Measurements from ENCODE around the gene ANOS1. TPM values are rescaled to one million over a fixed set of nuclear protein-coding genes. Genes with fewer than 3 reads are reported as not detected.
"Not testable (repeated sequence)": the region's sequence is repeated elsewhere in the genome, so short reads cannot be mapped to it uniquely, and the experiment has no call there.

Gene ANOS1
- total and polyA plus RNA-seq, 5 experiments from 2014 or later: not detected

DNA sequence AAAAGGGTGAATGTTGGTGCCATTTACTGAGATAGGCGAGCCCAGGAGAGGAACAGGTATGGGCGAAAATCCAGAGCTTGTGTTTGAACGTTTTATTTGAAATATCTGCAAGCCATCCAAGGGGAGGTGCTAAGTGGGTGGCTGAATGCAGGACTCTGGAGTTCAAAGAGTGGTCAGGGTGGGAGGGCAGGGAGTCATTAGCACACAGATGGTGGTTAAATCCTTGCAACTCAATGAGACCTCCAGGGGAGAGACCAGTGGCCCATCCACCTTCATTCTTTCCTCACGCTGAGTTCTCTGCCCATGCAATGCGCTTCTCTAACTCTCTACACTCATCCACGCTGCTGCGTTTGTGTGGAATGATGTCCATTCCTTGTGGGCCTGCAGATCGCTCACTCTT lies 166.2 kb downstream of the ANOS1 start:
- ATAC-seq (no peak), DNase-seq (no peak)
- POLR2A ChIA-PET: no interaction called here
- H3K36me3 Mint-ChIP-seq: peaks cover 0 to 8% (median 0%) of the 10 kb centered on the region in 3 donors
- H3K4me3 Mint-ChIP-seq: no peak overlapping the region
- H3K27ac Mint-ChIP-seq: no peak overlapping the region
- H3K9me3 Mint-ChIP-seq: peaks cover 0 to 12% (median 0%) of the 10 kb centered on the region in 9 donors
- H3K27me3 Mint-ChIP-seq: peaks cover 0 to 1% (median 0%) of the 10 kb centered on the region in 5 donors
- peaks cover 0 to 1% (median 0%) of the 10 kb centered on the region in 4 donors for H3K4me1 Mint-ChIP-seq

DNA sequence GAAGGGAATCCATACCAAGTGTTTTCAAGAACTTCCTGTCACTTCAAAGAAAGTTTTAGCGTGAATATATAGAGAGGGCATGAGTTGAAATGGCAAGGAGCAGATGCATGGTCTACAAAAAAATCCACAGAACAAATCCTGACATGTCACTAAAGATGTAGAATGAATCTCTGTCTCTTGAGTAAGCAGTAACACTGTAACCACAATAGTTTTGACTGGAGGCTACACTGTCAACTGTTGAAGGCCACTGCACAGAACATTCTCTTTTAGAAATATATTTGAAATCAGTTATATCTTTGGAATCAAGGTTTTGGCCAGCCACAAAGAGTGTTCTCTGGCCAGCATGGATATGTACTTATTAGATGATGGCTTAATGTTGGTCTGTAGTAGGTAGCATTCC lies 183.5 kb downstream of the ANOS1 start:
- no peak for DNase-seq
- no peak overlapping the region for H3K27ac Mint-ChIP-seq
- ATAC-seq: no peak
- H3K27me3 Mint-ChIP-seq: no peaks in the 10 kb centered on the region
- no peak overlapping the region for H3K4me3 Mint-ChIP-seq
- H3K9me3 Mint-ChIP-seq: peaks cover 0 to 11% (median 3%) of the 10 kb centered on the region in 9 donors
- H3K36me3 Mint-ChIP-seq: no peaks in the 10 kb centered on the region
- POLR2A ChIA-PET: no interaction called here
- no peaks in the 10 kb centered on the region for H3K4me1 Mint-ChIP-seq

DNA sequence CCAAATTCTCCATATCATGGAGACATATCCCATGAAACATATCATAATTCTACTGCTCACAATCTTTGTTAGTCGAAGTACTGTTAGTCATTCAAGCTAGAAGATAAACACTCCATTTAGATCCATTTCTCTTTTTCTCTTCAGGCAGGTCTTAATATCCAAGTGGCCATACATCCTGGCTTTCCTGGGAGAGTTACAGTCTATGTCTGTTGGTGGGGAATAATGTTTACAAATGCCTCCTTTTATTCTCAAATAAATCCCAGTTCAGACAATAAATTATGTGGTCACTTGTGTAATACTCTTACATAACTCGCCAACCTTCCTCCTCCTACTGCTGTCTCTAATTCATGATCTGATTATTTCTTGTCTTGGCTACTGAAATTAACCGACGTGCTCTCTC lies 185.2 kb downstream of the ANOS1 start:
- Mint-ChIP-seq H3K9me3 (peaks cover 0 to 6% (median 3%) of the 10 kb centered on the region in 9 donors), H3K27me3 (no peaks in the 10 kb centered on the region), H3K27ac (no peak overlapping the region), H3K4me3 (no peak overlapping the region), H3K36me3 (no peaks in the 10 kb centered on the region), H3K4me1 (no peaks in the 10 kb centered on the region)
- DNase-seq: no peak
- no peak for ATAC-seq
- POLR2A ChIA-PET: no interaction called here

DNA sequence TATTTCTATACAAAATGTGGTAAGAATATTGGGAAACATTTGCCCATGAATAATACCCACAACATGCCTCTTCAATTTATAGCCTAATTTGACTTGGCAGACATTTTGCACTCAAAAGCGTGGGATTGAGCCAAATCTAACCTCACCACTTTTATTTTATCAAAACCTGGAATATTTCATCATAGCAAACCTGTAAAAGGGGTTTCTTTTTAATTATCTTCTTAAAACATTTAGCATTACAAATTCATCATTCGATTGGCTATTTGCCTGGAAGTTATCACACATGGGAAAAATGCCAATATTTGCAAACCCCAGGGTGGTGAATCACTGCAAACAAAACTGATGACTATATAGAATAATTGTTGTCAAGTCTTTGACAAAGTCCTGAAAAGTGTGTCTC lies 211.1 kb downstream of the ANOS1 start:
- Mint-ChIP-seq H3K4me3 (no peak overlapping the region), H3K36me3 (no peaks in the 10 kb centered on the region), H3K9me3 (peaks cover 0 to 9% (median 2%) of the 10 kb centered on the region in 9 donors), H3K27me3 (no peaks in the 10 kb centered on the region), H3K4me1 (no peaks in the 10 kb centered on the region), H3K27ac (no peak overlapping the region)
- POLR2A ChIA-PET: no interaction called here
- ATAC-seq: no peak
- DNase-seq: no peak

DNA sequence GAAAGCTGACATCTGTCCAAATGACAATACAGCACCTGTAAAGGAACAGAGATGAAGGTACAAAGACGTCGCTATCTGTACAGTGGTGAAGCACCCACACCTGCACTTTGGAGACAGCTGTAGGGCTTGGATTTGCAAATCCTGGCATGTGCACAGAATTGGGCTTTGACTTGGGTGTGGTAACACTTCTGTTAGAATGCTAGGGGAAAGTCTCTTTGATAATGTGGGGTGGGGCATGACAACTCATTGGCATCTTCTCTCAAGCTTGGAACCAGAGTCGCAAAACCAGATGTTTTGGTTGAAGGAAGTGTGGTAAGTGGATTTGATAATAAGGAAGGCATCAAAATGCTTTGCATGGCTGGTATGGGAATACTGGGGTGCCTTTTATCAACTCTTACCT lies 211.8 kb downstream of the ANOS1 start:
- Mint-ChIP-seq H3K27ac (no peak overlapping the region), H3K9me3 (peaks cover 0 to 8% (median 3%) of the 10 kb centered on the region in 9 donors), H3K4me1 (no peaks in the 10 kb centered on the region), H3K4me3 (no peak overlapping the region), H3K36me3 (no peaks in the 10 kb centered on the region), H3K27me3 (no peaks in the 10 kb centered on the region)
- DNase-seq (no peak), ATAC-seq (no peak)
- POLR2A ChIA-PET: no interaction called here

DNA sequence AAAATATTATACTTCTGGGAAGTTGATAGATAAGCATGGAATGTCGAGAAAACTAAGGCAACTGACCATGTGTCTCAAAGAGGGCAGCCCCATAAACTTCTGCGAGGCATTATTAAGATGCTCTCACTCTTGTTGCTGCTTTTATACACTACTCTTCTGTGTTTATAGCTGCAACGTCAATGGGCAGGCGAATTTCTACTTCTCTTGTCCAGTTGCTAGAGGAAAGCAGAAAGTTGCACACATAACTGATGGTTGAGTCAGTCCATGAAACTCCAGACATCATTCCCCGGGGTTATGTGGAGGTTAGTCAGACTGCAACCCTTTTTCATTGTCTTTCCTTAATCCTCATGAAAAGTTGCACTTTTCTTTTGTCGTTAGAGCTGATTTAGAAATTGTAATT lies 227.5 kb downstream of the ANOS1 start:
- DNase-seq: no peak
- no peaks in the 10 kb centered on the region for H3K27me3 Mint-ChIP-seq

DNA sequence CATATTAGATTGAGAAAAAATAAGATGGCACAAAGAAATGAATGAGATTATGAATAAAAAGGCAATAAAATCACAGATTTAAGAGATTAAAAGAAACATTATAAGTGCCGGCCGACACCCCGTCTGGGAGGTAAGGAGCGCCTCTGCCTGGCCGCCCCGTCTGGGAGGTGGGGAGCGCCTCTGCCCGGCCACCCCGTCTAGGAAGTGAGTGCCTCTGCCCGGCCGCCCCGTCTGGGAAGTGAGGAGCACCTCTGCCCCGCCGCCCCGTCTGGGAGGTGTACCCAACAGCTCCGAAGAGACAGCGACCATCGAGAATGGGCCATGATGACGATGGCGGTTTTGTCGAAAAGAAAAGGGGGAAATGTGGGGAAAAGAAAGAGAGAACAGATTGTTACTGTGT lies 229.8 kb downstream of the ANOS1 start:
- H3K36me3 Mint-ChIP-seq, ATAC-seq, DNase-seq, H3K27me3 Mint-ChIP-seq, H3K27ac Mint-ChIP-seq, POLR2A ChIA-PET, H3K9me3 Mint-ChIP-seq, H3K4me3 Mint-ChIP-seq, H3K4me1 Mint-ChIP-seq: not testable (repeated sequence)

More for the DNA sequence above, 227.5 kb downstream of the ANOS1 start:
- ATAC-seq: no peak
- no peak overlapping the region for H3K4me3 Mint-ChIP-seq
- H3K36me3 Mint-ChIP-seq: no peaks in the 10 kb centered on the region
- no peaks in the 10 kb centered on the region for H3K4me1 Mint-ChIP-seq
- POLR2A ChIA-PET: no interaction called here
- no peak overlapping the region for H3K27ac Mint-ChIP-seq
- H3K9me3 Mint-ChIP-seq: peaks cover 0 to 9% (median 0%) of the 10 kb centered on the region in 9 donors

DNA sequence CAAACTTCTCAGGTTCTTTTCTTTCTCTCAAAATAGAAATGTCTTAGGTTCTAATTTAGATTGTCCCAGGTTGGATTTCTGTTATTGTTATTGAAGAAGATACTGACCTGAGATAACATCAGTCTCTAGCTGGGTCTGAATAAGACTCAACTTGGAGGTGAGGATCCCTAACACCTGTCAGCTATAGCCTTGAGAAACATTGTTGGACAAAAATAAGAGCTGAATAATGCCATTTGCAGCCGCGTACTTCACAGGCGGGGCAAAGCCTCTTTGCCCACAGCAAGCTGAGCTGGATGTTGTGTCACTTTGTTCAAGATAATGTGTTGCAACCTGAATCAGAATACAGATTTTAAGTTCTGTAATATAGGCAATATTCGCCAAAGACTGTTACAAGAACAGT lies 231.7 kb downstream of the ANOS1 start:
- Mint-ChIP-seq H3K4me1 (no peaks in the 10 kb centered on the region), H3K9me3 (peaks cover 0 to 12% (median 0%) of the 10 kb centered on the region in 9 donors)

DNA sequence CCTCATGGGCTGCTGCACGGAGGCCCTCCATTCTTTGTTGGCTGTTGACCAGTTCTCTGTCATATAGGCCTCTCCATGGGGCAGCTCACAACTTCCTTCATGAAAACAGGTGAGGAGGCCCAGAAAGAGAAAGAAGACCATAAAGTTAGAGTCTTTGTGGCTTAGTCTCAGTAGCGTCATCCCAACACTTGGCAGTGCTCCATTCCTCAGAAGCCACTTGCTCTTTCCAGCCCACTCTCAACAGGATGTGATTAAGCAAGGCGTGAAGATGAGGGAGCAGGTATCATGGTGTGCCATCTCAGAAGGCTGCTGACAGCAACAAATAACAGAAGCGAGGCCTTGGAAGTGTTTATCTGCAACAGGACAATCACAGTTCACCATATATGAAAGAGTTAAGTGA lies 236.9 kb downstream of the ANOS1 start:
- H3K36me3 Mint-ChIP-seq, H3K4me3 Mint-ChIP-seq, POLR2A ChIA-PET, H3K27me3 Mint-ChIP-seq, H3K27ac Mint-ChIP-seq, ATAC-seq, DNase-seq, H3K4me1 Mint-ChIP-seq: not testable (repeated sequence)
- peaks cover 0 to 15% (median 2%) of the 10 kb centered on the region in 9 donors for H3K9me3 Mint-ChIP-seq

More for the DNA sequence above, 231.7 kb downstream of the ANOS1 start:
- no peak overlapping the region for H3K27ac Mint-ChIP-seq
- DNase-seq (no peak), ATAC-seq (no peak)
- no peaks in the 10 kb centered on the region for H3K36me3 Mint-ChIP-seq
- H3K4me3 Mint-ChIP-seq: no peak overlapping the region
- H3K27me3 Mint-ChIP-seq: peaks cover 0 to 3% (median 0%) of the 10 kb centered on the region in 5 donors
- POLR2A ChIA-PET: no interaction called here

DNA sequence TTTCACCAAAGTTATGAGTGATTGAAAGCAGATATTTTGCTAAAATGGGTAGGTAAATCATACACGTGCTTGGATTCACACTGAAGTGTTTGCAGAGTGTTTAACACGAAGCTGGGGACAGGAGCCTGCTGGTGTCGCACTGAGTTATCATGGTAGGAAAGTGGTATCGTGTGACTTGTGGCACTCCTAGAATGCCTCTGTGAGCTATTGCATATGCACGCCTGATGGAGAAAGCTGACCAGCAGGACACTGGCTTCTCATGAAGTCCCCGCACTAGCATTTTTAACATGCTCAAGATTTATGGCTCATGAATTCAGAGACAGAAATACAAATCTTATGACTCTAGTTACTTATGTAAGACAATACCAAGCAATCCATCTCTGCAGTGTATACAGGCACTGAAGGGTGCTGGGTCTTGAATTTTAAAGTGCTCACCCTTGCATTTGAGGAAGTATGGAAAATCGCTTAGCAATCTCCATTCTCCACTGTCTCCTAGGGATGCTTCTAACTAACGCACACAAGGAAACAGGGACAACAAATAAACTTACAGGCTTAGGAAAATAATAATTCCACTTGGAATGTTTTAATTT lies 247.5 kb downstream of the ANOS1 start:
- Mint-ChIP-seq H3K27ac (no peak overlapping the region), H3K36me3 (no peaks in the 10 kb centered on the region), H3K4me1 (no peaks in the 10 kb centered on the region), H3K9me3 (peaks cover 0 to 14% (median 2%) of the 10 kb centered on the region in 9 donors), H3K27me3 (peaks cover 0 to 9% (median 0%) of the 10 kb centered on the region in 5 donors), H3K4me3 (no peak overlapping the region)
- no peak for DNase-seq
- POLR2A ChIA-PET: no interaction called here
- ATAC-seq: no peak

Other genes with a start within 250 kb of the ANOS1 start
- not detected for gene FAM9A, start 69.2 kb upstream of the ANOS1 start, total RNA-seq
- gene FAM9A, start 69.2 kb upstream of the ANOS1 start, polyA plus RNA-seq: not detected

Data from naive thymus-derived CD8-positive, alpha-beta T cell (primary cell).